K562 (cell line): ENCODE results near the gene PPIL4. TPM values are rescaled to one million over a fixed set of nuclear protein-coding genes. Genes with fewer than 3 reads are reported as not detected.

ENCODE experiments used
- CBFA2T2 ChIP-seq: fragments of 450-650 bp; conservative IDR thresholded peaks from 2 replicates; pipeline ENCODE4 v1.6.1; 2017; ENCODE audit warnings: mild to moderate bottlenecking
- CTCF ChIP-seq, 3 experiments: IDR thresholded peaks in 2 of 3; conservative IDR thresholded peaks in 1 of 3; 2 replicates each; pipeline ENCODE4 v1.5.1; 2011 to 2012; ENCODE audit warnings: low read length in 3 of 3, mild to moderate bottlenecking in 3 of 3, control low read depth in 2 of 3, improper control_type of control experiment in 1 of 3, inconsistent platforms in 1 of 3, low read depth in 1 of 3, mixed read lengths in 1 of 3, moderate library complexity in 1 of 3; ENCODE audit not compliant: insufficient read depth in 2 of 3
- FOXA3 ChIP-seq, 2 experiments: fragments of 450-650 bp in 1 of 2; sonication (generic) in 1 of 2; formaldehyde crosslinking; IDR thresholded peaks in 1 of 2; conservative IDR thresholded peaks in 1 of 2; 2 replicates each; pipeline versions ENCODE4 v1.4.0 to v1.8.0; 2020 to 2022; ENCODE audit warnings: mild to moderate bottlenecking in 2 of 2, missing genetic modification reagents in 1 of 2
- KAT7 ChIP-seq: sonication (generic); formaldehyde crosslinking; IDR thresholded peaks from 2 replicates; pipeline ENCODE4 v1.8.0; 2022; ENCODE audit warnings: missing genetic modification reagents, mild to moderate bottlenecking, borderline replicate concordance
- SETDB1 ChIP-seq: IDR thresholded peaks from one replicate; pipeline ENCODE4 v1.6.1; 2012; ENCODE audit warnings: low read length, control low read depth, inconsistent platforms
- SNRNP70 ChIP-seq: fragments of 200-400 bp; formaldehyde crosslinking; optimal IDR thresholded peaks from 2 replicates; pipeline ENCODE3; 2017; ENCODE audit warnings: low read depth, low read length
- ZNF324 ChIP-seq: fragments of 250-450 bp; sonication (Bioruptor Pico); IDR thresholded peaks from 2 replicates; pipeline ENCODE4 v1.4.0; 2020; ENCODE audit warnings: mild to moderate bottlenecking
- polyA plus RNA-seq, 8 experiments: library from polyadenylated mRNA; depleted of rRNA in 4 of 8; stranded (reverse) in 5 of 8; unstranded in 3 of 8; fragments of >200 nt; fragmentation: Nextera tagmentation in 2 of 8; fragmentation: Illumina TruSeq in 1 of 8; extraction: Ambion mirVana in 2 of 8; extraction: Trizol in 1 of 8; gene quantifications; 2 replicates each; pipeline versions ENCODE4 v1.2.1 to v1.2.3, GENCODE V29; 2011 to 2014; ENCODE audit warnings: inconsistent platforms in 1 of 8, missing spikeins in 1 of 8
- total RNA-seq, 7 experiments: library from RNA; depleted of rRNA in 6 of 7; stranded (reverse); fragments of >200 nt in 6 of 7; fragmentation: Illumina TruSeq in 2 of 7; extraction: Trizol in 2 of 7; gene quantifications; 2 replicates each; pipeline versions ENCODE4 v1.2.1 to v1.2.3, GENCODE V29; 2011 to 2021; ENCODE audit warnings: low replicate concordance in 1 of 7
- TF ChIP-seq, protein P1 (sequence below): fragments of 150-350 bp; IDR thresholded peaks from 2 replicates; pipeline ENCODE4 v1.6.1; 2014; ENCODE audit warnings: low read depth, mild to moderate bottlenecking, low read length, borderline replicate concordance
- TF ChIP-seq, protein P2 (sequence below): fragments of 250-450 bp; sonication (Bioruptor Pico); IDR thresholded peaks from 2 replicates; pipeline ENCODE4 v1.5.0; 2021

Gene PPIL4
- total and polyA plus RNA-seq, 9 of the 15 experiments (the other 6 are each of a cell fraction or from before 2014, with no cell fraction given), result 14.5 to 55.2 (median 45.9) TPM

DNA sequence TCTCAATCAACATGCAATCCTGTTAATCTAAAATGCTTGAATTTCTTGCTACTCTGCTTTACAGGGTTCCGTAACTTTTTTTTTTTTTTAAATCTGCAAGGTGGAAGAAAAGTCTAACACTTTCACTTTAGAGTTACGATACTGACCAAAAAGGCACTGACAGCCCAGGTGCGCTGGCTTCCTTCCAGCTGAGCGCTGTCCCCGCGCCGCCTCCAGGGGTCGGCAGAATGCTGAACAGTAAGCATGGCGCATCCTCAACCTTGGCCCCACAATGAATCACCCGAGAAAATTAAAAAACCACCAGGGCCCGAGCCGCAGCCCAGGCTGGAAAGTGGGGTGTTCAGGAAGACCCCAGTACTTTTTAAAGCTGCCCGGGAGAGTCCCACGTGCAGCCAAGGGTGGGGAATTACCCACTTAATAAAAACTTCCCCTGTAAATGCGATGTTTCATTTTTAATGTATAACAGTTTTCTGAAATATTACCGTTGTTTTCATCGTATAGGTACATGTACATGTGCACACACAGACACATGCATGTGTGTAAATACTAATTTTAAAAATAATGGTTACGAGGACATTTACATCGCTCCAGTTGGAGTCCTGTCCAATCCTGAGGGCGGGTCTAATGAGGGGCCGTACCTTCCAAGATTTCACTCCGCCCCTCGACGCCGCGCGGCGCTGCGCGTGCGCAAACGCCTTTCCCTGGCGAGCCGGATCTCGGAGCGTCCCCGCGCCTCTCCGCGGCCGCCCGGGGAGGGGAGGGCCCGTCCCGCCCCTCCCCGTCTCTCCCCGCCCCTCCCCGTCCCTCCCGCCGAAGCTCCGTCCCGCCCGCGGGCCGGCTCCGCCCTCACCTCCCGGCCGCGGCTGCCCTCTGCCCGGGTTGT, 19.9 kb upstream of the PPIL4 start, which contains the start of gene GINM1 (continued):
- TF ChIP-seq CTCF (IDR thresholded peaks at IDR 0.05 in 2 of 3, conservative IDR thresholded peaks at IDR 0.05 in 1 of 3; ENCODE audit: insufficient read depth in 2 of 3, low read depth in 1 of 3, low read length in 3 of 3) (peak; percentile 88 to 92 (median 90)), KAT7 (peak; percentile 5; the same call in 1 of the 2 replicates), CBFA2T2 (peak; percentile 37; the same call in 1 of the 2 replicates), FOXA3 (CRISPR knock-in tag; conservative IDR thresholded peaks at IDR 0.05 in 1 of 2, IDR thresholded peaks at IDR 0.05 in 1 of 2) (0 out of 4 replicates have a peak, but pooled peaks of 1 of the 2 experiments have one; percentile 9), ZNF324 (no peak), SNRNP70 (no peak), SETDB1 (no peak)
- TF ChIP-seq, protein P1, sequence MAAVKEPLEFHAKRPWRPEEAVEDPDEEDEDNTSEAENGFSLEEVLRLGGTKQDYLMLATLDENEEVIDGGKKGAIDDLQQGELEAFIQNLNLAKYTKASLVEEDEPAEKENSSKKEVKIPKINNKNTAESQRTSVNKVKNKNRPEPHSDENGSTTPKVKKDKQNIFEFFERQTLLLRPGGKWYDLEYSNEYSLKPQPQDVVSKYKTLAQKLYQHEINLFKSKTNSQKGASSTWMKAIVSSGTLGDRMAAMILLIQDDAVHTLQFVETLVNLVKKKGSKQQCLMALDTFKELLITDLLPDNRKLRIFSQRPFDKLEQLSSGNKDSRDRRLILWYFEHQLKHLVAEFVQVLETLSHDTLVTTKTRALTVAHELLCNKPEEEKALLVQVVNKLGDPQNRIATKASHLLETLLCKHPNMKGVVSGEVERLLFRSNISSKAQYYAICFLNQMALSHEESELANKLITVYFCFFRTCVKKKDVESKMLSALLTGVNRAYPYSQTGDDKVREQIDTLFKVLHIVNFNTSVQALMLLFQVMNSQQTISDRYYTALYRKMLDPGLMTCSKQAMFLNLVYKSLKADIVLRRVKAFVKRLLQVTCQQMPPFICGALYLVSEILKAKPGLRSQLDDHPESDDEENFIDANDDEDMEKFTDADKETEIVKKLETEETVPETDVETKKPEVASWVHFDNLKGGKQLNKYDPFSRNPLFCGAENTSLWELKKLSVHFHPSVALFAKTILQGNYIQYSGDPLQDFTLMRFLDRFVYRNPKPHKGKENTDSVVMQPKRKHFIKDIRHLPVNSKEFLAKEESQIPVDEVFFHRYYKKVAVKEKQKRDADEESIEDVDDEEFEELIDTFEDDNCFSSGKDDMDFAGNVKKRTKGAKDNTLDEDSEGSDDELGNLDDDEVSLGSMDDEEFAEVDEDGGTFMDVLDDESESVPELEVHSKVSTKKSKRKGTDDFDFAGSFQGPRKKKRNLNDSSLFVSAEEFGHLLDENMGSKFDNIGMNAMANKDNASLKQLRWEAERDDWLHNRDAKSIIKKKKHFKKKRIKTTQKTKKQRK, result no peak
- TF ChIP-seq, protein P2, sequence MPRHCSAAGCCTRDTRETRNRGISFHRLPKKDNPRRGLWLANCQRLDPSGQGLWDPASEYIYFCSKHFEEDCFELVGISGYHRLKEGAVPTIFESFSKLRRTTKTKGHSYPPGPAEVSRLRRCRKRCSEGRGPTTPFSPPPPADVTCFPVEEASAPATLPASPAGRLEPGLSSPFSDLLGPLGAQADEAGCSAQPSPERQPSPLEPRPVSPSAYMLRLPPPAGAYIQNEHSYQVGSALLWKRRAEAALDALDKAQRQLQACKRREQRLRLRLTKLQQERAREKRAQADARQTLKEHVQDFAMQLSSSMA (CRISPR knock-in tag), result no peak
